Measurements from ENCODE around the gene CIITA. TPM values are rescaled to one million over a fixed set of nuclear protein-coding genes. Genes with fewer than 3 reads are reported as not detected.

The CIITA gene
- total and polyA plus RNA-seq, 9 of the 15 experiments (the other 6 are each of a cell fraction or from before 2014, with no cell fraction given), result 0.01 to 0.20 (median 0.11) TPM; not detected in 4

DNA sequence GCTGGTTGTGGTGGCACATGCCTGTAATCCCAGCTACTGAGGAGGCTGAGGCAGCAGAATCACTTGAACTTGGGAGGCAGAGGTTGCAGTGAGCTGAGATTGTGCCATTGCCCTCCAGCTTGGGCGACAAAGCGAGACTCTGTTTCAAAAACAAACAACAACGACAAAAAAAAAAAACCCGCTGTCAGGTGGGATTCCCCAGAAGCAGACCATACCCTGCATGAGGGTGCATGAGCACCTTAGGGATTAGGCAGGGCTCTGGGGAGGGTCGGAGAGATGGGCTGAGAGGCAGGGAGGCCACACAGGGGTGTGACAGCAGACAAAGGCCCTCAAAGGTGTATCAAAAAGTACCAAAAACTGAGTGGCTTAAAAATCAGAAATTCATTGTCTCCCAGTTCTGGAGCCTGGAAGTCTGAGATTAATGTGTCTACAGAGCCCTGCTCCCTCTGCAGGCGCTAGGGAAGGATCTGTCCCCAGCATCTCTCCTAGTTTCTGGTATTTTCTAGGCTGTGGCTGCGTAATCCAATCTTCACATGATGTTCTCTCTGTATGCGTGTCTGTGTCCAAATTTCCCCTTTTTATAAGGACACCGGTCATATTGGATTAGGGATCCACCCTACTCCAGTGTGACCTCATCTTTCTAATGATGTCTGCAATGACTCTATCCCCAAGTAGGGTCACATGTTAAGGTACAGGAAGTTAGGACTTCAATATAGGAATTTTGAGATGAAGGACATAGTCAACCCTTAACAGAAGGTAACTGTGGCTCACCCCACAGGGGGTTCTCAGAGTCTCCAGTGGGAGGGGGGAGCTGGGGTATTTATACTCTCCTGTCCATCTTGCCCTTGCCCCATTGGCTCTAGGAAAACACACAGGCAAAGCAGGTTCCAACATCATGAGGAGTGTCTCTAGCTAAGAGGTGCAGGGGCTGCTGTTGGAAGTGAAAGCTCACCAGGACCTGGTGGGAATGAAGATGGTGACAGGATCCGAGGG is 44.8 kb upstream of the CIITA start:
- intact Hi-C loops (cut with micrococcal nuclease), result no loop called here
- CTCF ChIA-PET (ENCODE audit: low intra/inter-chr PET ratio), result no interaction called here
- H3K36me3 ChIP-seq (ENCODE audit: control insufficient read depth, insufficient read depth, low read length), result no peaks in the 10 kb centered on the region
- H3K4me3 ChIP-seq, result no peak overlapping the region
- H3K9ac ChIP-seq (ENCODE audit: insufficient read depth in 1 of 2, low read depth in 2 of 2, low read length in 2 of 2), result no peak overlapping the region
- FAIRE-seq (no peak), DNase-seq (ENCODE audit: extremely low read depth in 1 of 4, low spot score in 3 of 4) (no peak), ATAC-seq (no peak)
- no peaks in the 10 kb centered on the region for H4K20me1 ChIP-seq (replicated peaks; ENCODE audit: control insufficient read depth, insufficient read depth, low read length)
- in situ Hi-C loops (cut with MboI), result no loop called here
- under 1% methylated on average over 10 of the region's 10 CpGs for WGBS (ENCODE audit: insufficient coverage, low coverage, missing lambda C conversion rate)
- POLR2A ChIA-PET, result no interaction called here
- no peaks in the 10 kb centered on the region for H3K9me3 ChIP-seq (replicated peaks; ENCODE audit: control insufficient read depth, insufficient read depth, low read depth, low read length)
- no peaks in the 10 kb centered on the region for H3K79me2 ChIP-seq (ENCODE audit: control insufficient read depth, insufficient read depth, low read length)
- no peak overlapping the region for H3K4me2 ChIP-seq (ENCODE audit: insufficient read depth, low read length)
- peaks cover 17 to 26% of the 10 kb centered on the region in 2 experiments for H3K27me3 ChIP-seq (ENCODE audit: control insufficient read depth in 2 of 2, insufficient read depth in 2 of 2, low read length in 2 of 2)
- BruUV-seq (replicated peaks), result no TSS peak
- H3K9me1 ChIP-seq (ENCODE audit: control insufficient read depth, insufficient read depth, low read length), result no peaks in the 10 kb centered on the region
- no peak for TF ChIP-seq UBTF (IDR thresholded peaks at IDR 0.05; ENCODE audit: borderline replicate concordance in 1 of 2, low read depth in 2 of 2, low read length in 2 of 2)
- peaks cover 0 to 9% of the 10 kb centered on the region in 2 experiments; a peak in 2 of 5 replicates for H3K4me1 ChIP-seq (replicated peaks in 1 of 2; ENCODE audit: control insufficient read depth in 2 of 2, insufficient read depth in 2 of 2, low read length in 2 of 2)
- no peak overlapping the region for H2AFZ ChIP-seq (ENCODE audit: low read depth, low read length)
- no peak overlapping the region for H3K27ac ChIP-seq (ENCODE audit: extremely low read depth, low read depth, low read length)
